Brain microvascular endothelial cell (primary cell): Measurements from ENCODE around the gene CSN1S1.

Experiments
- DNase-seq: peaks from one replicate; pipeline ENCODE4 v3.0.0-alpha.2; 2020
- H3K27ac ChIP-seq: fragments of 250-450 bp; sonication (Bioruptor Pico); 2 replicates; pipeline ENCODE4 v1.5.1; 2020; ENCODE audit warnings: mild to moderate bottlenecking, moderate library complexity
- H3K27me3 ChIP-seq: fragments of 250-450 bp; sonication (Bioruptor Pico); replicated peaks from 2 replicates; pipeline ENCODE4 v1.5.1; 2020; ENCODE audit warnings: mild to moderate bottlenecking
- H3K36me3 ChIP-seq: fragments of 250-450 bp; sonication (Bioruptor Pico); replicated peaks from 2 replicates; pipeline ENCODE4 v1.5.1; 2020; ENCODE audit warnings: mild to moderate bottlenecking
- H3K4me3 ChIP-seq: 2 replicates; pipeline ENCODE4 v1.5.1; 2011; ENCODE audit warnings: low read depth, mild to moderate bottlenecking, control low read depth, low read length, moderate library complexity
- in situ Hi-C: cut with HindIII; loops from 2 replicates; pipeline ENCODE4 v1.10.0; 2017; ENCODE audit warnings: low sequenced_read_pairs, low pct_ligation_motif_present
- TF ChIP-seq, protein P1 (sequence below): IDR thresholded peaks from 2 replicates; pipeline ENCODE4 v1.5.1; 2011; ENCODE audit warnings: low read depth, mild to moderate bottlenecking, moderate library complexity, low read length, control low read depth, inconsistent platforms; ENCODE audit errors: missing control alignments

CSN1S1 gene

DNA sequence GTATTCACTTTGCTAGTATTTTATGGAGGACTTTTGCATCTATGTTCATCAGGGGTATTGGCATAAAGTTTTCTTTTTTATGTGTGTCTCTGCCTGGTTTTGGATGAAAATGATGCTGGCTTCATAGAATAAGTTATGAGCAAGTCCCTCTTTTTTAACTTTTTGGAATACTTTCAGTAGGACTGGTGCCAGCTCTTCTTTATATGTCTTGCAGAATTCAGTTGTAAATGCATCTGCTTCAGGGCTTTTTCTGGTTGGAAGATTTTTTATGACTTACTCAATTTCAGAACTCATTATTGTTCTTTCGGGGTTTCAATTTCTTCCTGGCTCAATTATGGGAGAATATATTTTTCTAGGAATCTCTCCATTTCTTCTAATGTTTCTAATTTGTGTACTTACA is 43.8 kb downstream of the CSN1S1 start:
- TF ChIP-seq, protein P1, sequence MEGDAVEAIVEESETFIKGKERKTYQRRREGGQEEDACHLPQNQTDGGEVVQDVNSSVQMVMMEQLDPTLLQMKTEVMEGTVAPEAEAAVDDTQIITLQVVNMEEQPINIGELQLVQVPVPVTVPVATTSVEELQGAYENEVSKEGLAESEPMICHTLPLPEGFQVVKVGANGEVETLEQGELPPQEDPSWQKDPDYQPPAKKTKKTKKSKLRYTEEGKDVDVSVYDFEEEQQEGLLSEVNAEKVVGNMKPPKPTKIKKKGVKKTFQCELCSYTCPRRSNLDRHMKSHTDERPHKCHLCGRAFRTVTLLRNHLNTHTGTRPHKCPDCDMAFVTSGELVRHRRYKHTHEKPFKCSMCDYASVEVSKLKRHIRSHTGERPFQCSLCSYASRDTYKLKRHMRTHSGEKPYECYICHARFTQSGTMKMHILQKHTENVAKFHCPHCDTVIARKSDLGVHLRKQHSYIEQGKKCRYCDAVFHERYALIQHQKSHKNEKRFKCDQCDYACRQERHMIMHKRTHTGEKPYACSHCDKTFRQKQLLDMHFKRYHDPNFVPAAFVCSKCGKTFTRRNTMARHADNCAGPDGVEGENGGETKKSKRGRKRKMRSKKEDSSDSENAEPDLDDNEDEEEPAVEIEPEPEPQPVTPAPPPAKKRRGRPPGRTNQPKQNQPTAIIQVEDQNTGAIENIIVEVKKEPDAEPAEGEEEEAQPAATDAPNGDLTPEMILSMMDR = no peak
- Histone ChIP-seq H3K27me3 (no peaks in the 10 kb centered on the region), H3K36me3 (no peaks in the 10 kb centered on the region), H3K27ac (no peak overlapping the region), H3K4me3 (no peak overlapping the region)
- DNase-seq = no peak
- in situ Hi-C loops = no loop called here

DNA sequence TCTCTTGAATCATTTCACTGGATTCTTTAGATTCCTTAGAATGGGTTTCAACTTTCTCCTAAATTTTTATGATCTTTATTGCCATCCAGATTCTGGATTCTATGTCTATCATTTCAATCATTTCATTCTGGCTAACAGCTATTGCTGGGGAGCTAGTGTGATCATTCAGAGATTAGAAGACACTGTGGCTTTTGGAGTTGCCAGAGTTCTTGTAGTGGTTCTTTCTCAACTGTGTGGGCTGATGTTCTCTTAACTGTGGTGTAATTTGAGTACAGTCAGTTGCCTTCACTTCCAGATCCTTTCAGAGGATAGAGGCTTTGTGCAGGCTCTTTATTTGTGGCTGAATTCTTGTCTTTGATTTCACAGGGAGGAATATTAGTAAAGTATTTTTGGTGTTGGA is 46.7 kb downstream of the CSN1S1 start:
- peak; percentile 3 for DNase-seq
- in situ Hi-C loops = no loop called here

DNA sequence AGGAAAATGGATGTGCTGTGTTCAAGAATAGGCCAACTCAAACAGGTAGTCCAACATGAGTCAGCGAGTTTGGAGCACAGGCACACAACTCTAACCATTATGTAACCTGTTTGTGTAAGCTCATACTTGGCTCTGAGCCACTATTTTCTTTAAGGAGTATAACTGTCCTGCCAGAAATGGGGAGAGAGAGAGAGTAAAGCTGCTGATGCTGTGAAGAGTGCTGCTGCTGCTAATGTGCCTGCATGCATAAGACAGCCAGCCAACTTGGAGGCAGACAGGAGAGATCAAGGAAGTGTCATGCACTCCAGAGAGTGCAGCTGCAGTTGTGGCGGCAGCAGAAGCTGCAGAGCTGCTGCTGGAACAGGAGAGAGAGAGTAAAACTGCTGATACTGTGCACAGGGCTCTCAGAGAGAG is 53.2 kb downstream of the CSN1S1 start:
- peak; percentile 30 for DNase-seq
- Histone ChIP-seq H3K27ac (no peak overlapping the region), H3K27me3 (no peaks in the 10 kb centered on the region), H3K36me3 (no peaks in the 10 kb centered on the region), H3K4me3 (no peak overlapping the region)
- TF ChIP-seq, protein P1 = no peak
- in situ Hi-C loops = no loop called here

More for the DNA sequence above, 46.7 kb downstream of the CSN1S1 start:
- no peaks in the 10 kb centered on the region for H3K36me3 ChIP-seq
- no peak overlapping the region for H3K27ac ChIP-seq
- no peak overlapping the region for H3K4me3 ChIP-seq
- H3K27me3 ChIP-seq = no peaks in the 10 kb centered on the region
- TF ChIP-seq, protein P1 = no peak

DNA sequence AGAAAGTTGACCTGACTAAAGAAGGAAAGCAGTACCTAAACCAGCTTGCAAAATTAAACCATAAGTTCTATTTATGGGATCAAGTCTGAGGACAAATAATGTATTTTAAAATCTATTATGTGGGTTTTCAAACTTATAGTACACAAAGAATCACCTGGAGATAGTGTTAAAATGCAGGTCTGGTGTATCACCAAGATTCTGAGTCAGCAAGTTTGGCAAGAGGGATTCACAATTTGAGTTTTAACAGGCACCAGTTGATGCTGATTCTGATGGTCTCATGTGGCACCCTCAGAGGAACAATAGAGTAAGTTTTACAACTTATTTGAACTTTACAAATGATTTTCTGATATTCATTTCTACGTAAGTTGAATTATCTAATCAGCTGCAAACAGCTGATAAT is 55.8 kb downstream of the CSN1S1 start:
- in situ Hi-C loops = no loop called here
- no peak overlapping the region for H3K4me3 ChIP-seq
- TF ChIP-seq, protein P1 = no peak
- H3K27ac ChIP-seq = no peak overlapping the region
- H3K36me3 ChIP-seq = no peaks in the 10 kb centered on the region
- no peaks in the 10 kb centered on the region for H3K27me3 ChIP-seq
- no peak for DNase-seq

DNA sequence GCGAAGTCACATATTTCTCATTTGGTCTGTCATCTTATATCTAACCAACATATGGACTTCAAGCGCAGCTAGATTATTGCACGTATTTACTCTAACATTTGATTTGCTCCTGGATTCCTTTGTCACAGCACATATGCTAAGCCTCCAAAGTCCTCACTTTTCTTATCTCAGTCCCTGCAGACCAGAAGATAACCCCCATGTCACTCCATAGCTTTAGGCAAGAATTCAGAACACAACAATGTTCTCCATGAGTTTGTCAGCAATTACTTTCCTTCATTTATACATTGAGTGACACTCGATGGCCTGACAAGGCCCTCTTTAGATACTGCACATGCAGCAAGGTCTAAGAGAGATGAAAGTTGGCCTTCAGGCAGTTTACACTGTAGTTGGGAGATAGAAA is 60.1 kb downstream of the CSN1S1 start:
- in situ Hi-C loops = no loop called here
- Histone ChIP-seq H3K27ac (no peak overlapping the region), H3K36me3 (no peaks in the 10 kb centered on the region), H3K4me3 (no peak overlapping the region), H3K27me3 (no peaks in the 10 kb centered on the region)
- TF ChIP-seq, protein P1 = no peak
- DNase-seq = no peak

DNA sequence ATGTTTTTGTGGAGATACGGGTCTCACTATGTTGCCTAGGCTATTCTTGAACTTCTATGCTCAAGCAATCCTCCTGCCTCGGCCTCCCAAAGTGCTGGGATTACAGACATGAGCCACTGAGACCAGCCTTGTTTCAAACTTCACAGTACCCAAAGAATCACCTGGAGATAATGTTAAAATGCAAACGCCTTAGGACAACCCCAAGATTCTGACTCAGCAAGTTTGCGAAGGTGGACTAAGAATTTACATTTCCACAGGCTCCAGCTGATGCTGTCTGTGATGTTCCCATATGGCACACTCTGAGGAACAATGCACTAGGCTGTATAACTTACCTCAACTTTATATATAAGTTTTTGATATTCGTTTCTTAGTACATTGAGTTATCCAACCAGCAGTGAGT is 63.9 kb downstream of the CSN1S1 start:
- Histone ChIP-seq H3K4me3 (no peak overlapping the region), H3K27ac (no peak overlapping the region), H3K36me3 (no peaks in the 10 kb centered on the region), H3K27me3 (no peaks in the 10 kb centered on the region)
- TF ChIP-seq, protein P1 = no peak
- in situ Hi-C loops = no loop called here
- no peak for DNase-seq
